Anterior cingulate cortex (tissue), 58 donors: ENCODE results near the gene SEPTIN8.

Source experiments
- DNase-seq, 58 donors: peaks; one replicate each; lab custom pipeline; 2025; lab: John Stamatoyannopoulos, UW

SEPTIN8 gene

GRCh38 chr5:132788508-132788907, 11.5 kb upstream of the SEPTIN8 start:
- DNase-seq = no peak

- no peak for DNase-seq
These were observed 10.0 kb upstream of the SEPTIN8 start for GRCh38 chr5:132787076-132787475.

- DNase-seq = no peak
These were observed 8.8 kb upstream of the SEPTIN8 start for GRCh38 chr5:132785864-132786263.

GRCh38 chr5:132785365-132785764, 8.3 kb upstream of the SEPTIN8 start:
- DNase-seq = no peak

GRCh38 chr5:132782101-132782500, 5.1 kb upstream of the SEPTIN8 start:
- DNase-seq = peak in 9 of 58 donors; percentile 13 to 62 (median 19)

GRCh38 chr5:132781029-132781428, 4.0 kb upstream of the SEPTIN8 start:
- no peak for DNase-seq

GRCh38 chr5:132780577-132780976, 3.5 kb upstream of the SEPTIN8 start:
- no peak for DNase-seq

- peak in 34 of 58 donors; percentile 20 to 86 (median 62) for DNase-seq
These were observed 2.9 kb upstream of the SEPTIN8 start for GRCh38 chr5:132779961-132780360.

- no peak for DNase-seq
These were observed 1.8 kb upstream of the SEPTIN8 start for GRCh38 chr5:132778856-132779255.

- DNase-seq = no peak
These were observed 1.1 kb upstream of the SEPTIN8 start for GRCh38 chr5:132778129-132778528.

GRCh38 chr5:132776938-132777208, 166 bp downstream of the SEPTIN8 start:
- DNase-seq = no peak

- peak in 42 of 58 donors; percentile 22 to 80 (median 58) for DNase-seq
These were observed 705 bp downstream of the SEPTIN8 start for GRCh38 chr5:132776131-132776937.

GRCh38 chr5:132775476-132775961, 1.5 kb downstream of the SEPTIN8 start:
- peak in 4 of 58 donors; percentile 19 to 23 (median 22) for DNase-seq

- peak in 2 of 58 donors; percentile 9 to 21 for DNase-seq
These were observed 2.1 kb downstream of the SEPTIN8 start for GRCh38 chr5:132774896-132775295.

GRCh38 chr5:132774406-132774805, 2.6 kb downstream of the SEPTIN8 start:
- peak in 1 of 58 donors; percentile 46 for DNase-seq

GRCh38 chr5:132773601-132774355, 3.3 kb downstream of the SEPTIN8 start:
- DNase-seq = peak in 8 of 58 donors; percentile 15 to 49 (median 26)

GRCh38 chr5:132773114-132773513, 3.9 kb downstream of the SEPTIN8 start:
- peak in 5 of 58 donors; percentile 24 to 37 (median 32) for DNase-seq

- DNase-seq = peak in 7 of 58 donors; percentile 26 to 65 (median 35)
These were observed 4.6 kb downstream of the SEPTIN8 start for GRCh38 chr5:132772291-132773070.

- peak in 3 of 58 donors; percentile 16 to 22 (median 22) for DNase-seq
These were observed 5.5 kb downstream of the SEPTIN8 start for GRCh38 chr5:132771503-132771998.

- peak in 8 of 58 donors; percentile 21 to 74 (median 42) for DNase-seq
These were observed 6.4 kb downstream of the SEPTIN8 start for GRCh38 chr5:132770476-132771159.
